Left lung (tissue), 10 donors: Measurements from ENCODE around the gene DHRSX. TPM values are rescaled to one million over a fixed set of nuclear protein-coding genes. Genes with fewer than 3 reads are reported as not detected.
"Not testable (repeated sequence)": the region's sequence is repeated elsewhere in the genome, so short reads cannot be mapped to it uniquely, and the experiment has no call there.

Experiments used
- ATAC-seq: fragments of 200-7000 bp; cut with Tn5 transposase; one replicate; pipeline ENCODE4 v1.9.1; 2020; ENCODE audit warnings: moderate library complexity
- DNase-seq, 4 donors: peaks; one replicate each; pipeline ENCODE4 v3.0.0-alpha.2; 2013 to 2020
- H3K27ac ChIP-seq, 2 donors: fragments of 200-600 bp; sonication (generic) in 1 of 2; one replicate each; pipeline versions ENCODE4 v1.5.0 to v1.8.0; 2020 to 2021
- H3K27me3 ChIP-seq, 2 donors: fragments of 200-600 bp; sonication (generic) in 1 of 2; one replicate each; pipeline versions ENCODE4 v1.5.0 to v1.8.0; 2020 to 2021
- H3K36me3 ChIP-seq, 2 donors: fragments of 200-600 bp; sonication (generic) in 1 of 2; one replicate each; pipeline versions ENCODE4 v1.5.0 to v1.8.0; 2020 to 2021
- H3K4me1 ChIP-seq, 2 donors: fragments of 200-600 bp; one replicate each; pipeline ENCODE4 v1.8.0; 2021
- H3K4me3 ChIP-seq, 2 donors: fragments of 200-600 bp; sonication (generic) in 1 of 2; one replicate each; pipeline versions ENCODE4 v1.5.0 to v1.8.0; 2020 to 2021; ENCODE audit warnings: mild to moderate bottlenecking in 1 of 2
- H3K9me3 ChIP-seq, 2 donors: fragments of 200-600 bp; sonication (generic) in 1 of 2; one replicate each; pipeline versions ENCODE4 v1.5.0 to v1.8.0; 2020 to 2021
- intact Hi-C, 2 donors: fragments of 100-400 bp; cut with DNase I; formaldehyde crosslinking; loops; one replicate each; pipeline versions ENCODE4 v1.11.2 to v1.14.2; 2022
- polyA plus RNA-seq, 6 donors: library from polyadenylated mRNA; unstranded; fragments of 120-200 nt; gene quantifications; one replicate each; pipeline ENCODE4 v1.2.1, GENCODE V29; 2013; ENCODE audit not compliant: insufficient read length in 6 of 6
- total RNA-seq, 2 donors: library from RNA; stranded (reverse); fragmentation: NEBNext Ultra II Directional; extraction: Animal tissue kit (Norgen Biotek cat#: 25700); gene quantifications; one replicate each; pipeline ENCODE4 v1.2.1, GENCODE V29; 2021
- TF ChIP-seq, protein P1 (sequence below), 2 donors: fragments of 200-600 bp; sonication (generic) in 1 of 2; IDR thresholded peaks; one replicate each; pipeline versions ENCODE4 v1.5.0 to v1.8.0; 2021; ENCODE audit warnings: antibody characterized with exemption in 2 of 2
- donor health status: DM: no; HTN: yes; CAD: no.
- donor health status: DM: no; HTN: no; CAD: no.

DHRSX gene
- total and polyA plus RNA-seq, 8 donors = 20.2 to 31.5 (median 26.8) TPM

DNA sequence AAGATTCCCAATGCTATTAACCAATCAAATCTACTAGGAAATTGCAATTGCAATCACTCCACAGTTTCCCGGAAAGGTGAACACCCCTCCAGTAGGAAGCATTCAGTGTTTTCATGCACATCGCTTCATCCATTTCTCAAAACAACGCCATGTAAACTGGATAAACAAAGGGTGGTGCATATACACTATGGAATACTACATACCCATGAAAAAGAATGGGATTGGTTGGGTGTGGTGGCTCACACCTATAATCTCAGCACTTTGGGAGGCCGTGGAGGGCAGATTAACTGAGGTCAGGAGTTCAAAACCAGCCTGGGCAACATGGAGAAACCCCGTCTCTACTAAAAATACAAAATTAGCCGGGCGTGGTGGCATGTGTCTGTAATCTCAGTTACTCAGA is 29.1 kb downstream of the DHRSX start:
- peak in 1 of 4 donors; percentile 6 for DNase-seq
- ATAC-seq = no peak
- no peaks in the 10 kb centered on the region for H3K36me3 ChIP-seq
- no peak overlapping the region for H3K4me3 ChIP-seq
- H3K4me1 ChIP-seq = no peaks in the 10 kb centered on the region
- no peaks in the 10 kb centered on the region for H3K9me3 ChIP-seq
- H3K27me3 ChIP-seq = no peaks in the 10 kb centered on the region
- TF ChIP-seq, protein P1, sequence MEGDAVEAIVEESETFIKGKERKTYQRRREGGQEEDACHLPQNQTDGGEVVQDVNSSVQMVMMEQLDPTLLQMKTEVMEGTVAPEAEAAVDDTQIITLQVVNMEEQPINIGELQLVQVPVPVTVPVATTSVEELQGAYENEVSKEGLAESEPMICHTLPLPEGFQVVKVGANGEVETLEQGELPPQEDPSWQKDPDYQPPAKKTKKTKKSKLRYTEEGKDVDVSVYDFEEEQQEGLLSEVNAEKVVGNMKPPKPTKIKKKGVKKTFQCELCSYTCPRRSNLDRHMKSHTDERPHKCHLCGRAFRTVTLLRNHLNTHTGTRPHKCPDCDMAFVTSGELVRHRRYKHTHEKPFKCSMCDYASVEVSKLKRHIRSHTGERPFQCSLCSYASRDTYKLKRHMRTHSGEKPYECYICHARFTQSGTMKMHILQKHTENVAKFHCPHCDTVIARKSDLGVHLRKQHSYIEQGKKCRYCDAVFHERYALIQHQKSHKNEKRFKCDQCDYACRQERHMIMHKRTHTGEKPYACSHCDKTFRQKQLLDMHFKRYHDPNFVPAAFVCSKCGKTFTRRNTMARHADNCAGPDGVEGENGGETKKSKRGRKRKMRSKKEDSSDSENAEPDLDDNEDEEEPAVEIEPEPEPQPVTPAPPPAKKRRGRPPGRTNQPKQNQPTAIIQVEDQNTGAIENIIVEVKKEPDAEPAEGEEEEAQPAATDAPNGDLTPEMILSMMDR (IDR thresholded peaks at IDR 0.05) = no peak
- intact Hi-C loops = no loop called here
- H3K27ac ChIP-seq = no peak overlapping the region

DNA sequence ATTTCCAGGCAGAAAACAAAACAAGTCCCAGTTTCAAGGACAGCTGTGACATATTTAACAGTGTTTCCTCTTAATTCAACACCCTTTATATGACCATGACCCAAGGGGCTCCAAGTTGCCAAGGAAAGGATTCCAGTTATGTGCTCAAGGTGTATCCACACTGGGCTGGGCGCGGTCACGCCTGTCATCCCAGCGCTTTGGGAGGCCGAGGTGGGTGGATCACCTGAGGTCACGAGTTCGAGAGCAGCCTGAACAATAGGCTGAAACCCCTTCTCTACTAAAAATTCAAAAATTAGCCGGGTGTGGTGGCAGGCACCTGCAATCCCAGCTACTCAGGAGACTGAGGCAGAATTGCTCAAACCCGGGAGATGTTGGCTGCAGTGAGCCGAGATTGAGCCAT is 29.6 kb downstream of the DHRSX start:
- DNase-seq = peak in 1 of 4 donors; percentile 11
- ATAC-seq, H3K4me3 ChIP-seq, H3K4me1 ChIP-seq, H3K27me3 ChIP-seq, H3K9me3 ChIP-seq, intact Hi-C loops, H3K27ac ChIP-seq, H3K36me3 ChIP-seq: not testable (repeated sequence)

DNA sequence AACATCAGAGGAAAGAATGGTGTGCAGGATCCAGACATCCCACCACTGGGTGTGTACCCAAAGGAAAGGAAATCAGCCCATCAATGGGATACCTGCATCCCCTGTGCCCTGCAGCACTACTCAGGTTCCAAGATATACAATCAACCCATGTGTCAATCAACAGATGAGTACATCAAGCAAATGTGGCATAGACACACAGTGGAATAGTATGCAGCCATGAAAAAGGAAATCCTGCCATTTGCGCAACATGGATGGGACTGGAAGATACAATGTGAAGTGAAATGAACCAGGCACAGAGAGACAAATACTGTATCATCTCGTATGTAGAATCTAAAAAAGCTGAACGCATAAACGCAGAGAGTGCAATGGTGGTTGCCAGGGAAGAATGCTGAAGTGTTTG is 30.9 kb downstream of the DHRSX start:
- H3K36me3 ChIP-seq, H3K27ac ChIP-seq, ATAC-seq, H3K9me3 ChIP-seq, H3K4me3 ChIP-seq, H3K27me3 ChIP-seq, H3K4me1 ChIP-seq, intact Hi-C loops: not testable (repeated sequence)
- peak in 1 of 4 donors; percentile 3 for DNase-seq

DNA sequence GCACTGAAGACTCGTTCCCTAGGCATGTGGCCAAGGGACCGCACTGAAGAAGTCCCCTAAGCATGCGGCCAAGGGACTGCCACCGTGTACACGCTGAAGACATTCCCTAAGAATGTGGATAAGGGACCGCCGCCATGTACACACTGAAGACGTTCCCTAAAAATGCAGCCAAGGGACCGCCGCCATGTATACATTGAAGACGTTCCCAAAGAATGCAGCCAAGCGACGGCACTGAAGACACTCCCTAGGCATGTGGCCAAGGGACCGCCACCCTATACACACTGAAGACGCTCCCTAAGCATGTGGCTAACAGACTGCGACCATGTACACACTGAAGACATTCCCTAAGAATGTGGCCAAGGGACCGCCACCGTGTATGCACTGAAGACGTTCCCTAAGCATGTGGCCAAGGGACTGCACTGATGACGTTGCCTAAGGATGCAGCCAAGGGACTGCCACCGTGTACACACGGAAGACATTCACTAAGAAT is 31.5 kb downstream of the DHRSX start:
- Histone ChIP-seq H3K36me3 (no peaks in the 10 kb centered on the region), H3K27me3 (no peaks in the 10 kb centered on the region), H3K27ac (no peak overlapping the region), H3K4me1 (no peaks in the 10 kb centered on the region), H3K4me3 (no peak overlapping the region), H3K9me3 (no peaks in the 10 kb centered on the region)
- DNase-seq (no peak), ATAC-seq (no peak)
- TF ChIP-seq, protein P1 (IDR thresholded peaks at IDR 0.05) = no peak
- intact Hi-C loops = no loop called here

DNA sequence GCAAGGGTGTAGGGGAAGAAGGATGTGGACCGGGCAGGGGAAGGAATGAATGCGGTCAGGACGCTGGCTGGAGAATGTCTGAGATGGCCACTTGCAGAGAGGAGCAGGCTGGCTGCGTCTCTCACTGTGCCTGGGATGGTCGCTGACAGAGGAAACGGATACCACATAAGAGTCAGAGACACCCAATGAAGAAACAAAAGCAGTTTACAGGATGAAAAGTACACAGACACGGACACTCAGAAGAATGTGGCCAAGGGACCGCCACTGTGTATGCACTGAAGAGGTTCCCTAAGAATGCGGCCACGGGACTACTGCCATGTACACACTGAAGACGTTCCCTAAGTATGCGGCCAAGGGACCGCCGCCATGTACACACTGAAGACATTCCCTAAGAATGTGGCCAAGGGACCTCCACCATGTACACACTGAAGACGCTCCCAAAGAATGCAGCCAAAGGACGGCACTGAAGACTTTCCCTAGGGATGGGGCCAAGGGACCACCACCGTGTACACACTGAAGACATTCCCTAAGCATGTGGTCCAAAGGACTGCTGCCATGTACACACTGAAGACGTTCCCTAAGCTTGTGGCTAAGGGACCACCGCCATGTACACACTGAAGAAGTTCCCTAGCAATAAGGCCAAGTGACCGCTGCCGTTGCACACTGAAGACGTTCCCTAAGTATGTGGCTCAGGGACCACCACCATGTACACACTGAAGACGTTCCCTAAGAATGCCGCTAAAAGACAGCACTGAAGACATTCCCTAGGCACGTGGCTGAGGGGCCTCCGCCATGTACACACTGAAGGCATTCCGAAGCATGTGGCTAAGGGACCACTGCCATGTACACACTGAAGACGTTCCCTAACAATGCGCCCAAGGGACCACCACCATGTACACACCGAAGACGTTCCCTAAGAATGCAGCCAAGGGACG is 32.2 kb downstream of the DHRSX start:
- Histone ChIP-seq H3K4me3 (no peak overlapping the region), H3K36me3 (no peaks in the 10 kb centered on the region), H3K9me3 (no peaks in the 10 kb centered on the region), H3K4me1 (no peaks in the 10 kb centered on the region), H3K27me3 (no peaks in the 10 kb centered on the region), H3K27ac (no peak overlapping the region)
- ATAC-seq = no peak
- TF ChIP-seq, protein P1 (IDR thresholded peaks at IDR 0.05) = no peak
- intact Hi-C loops = no loop called here
- DNase-seq = no peak

DNA sequence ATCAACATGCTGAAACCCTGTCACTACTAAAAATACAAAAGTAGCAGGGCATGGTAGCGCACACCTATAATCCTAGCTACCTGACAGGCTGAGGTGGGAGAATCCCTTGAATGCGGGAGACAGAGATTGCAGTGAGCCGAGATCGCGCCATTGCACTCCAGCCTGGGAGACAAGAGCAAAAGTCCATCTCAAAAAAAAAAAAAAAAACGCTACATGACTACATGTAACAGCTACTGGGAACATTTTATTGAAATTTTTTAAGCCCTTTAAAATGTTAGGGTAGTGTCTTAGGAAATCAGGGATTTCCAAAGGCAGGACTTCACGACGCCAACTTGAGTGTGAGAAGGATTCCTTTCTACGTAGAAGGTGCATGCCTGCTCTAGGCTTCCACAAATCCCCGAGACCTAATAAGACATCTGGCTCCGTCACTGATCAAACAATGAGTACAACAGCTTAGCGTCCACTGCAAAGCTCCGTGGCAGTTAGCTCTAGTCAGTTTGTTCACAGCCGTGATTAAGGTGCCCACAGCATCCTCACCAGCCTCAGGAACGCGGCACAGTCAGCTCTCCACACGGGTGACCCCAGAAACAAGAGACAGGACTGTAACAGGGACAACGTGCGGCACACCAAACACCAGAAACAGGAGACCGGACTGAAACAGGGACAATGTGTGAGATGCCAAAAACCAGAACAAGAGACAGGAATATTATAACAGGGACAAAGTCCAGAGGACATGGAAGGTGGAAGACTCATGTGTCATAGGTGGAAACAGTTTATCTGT is 33.7 kb downstream of the DHRSX start:
- DNase-seq = no peak
- no peak for ATAC-seq
- H3K9me3 ChIP-seq = no peaks in the 10 kb centered on the region
- intact Hi-C loops = no loop called here
- TF ChIP-seq, protein P1 (IDR thresholded peaks at IDR 0.05) = no peak
- no peaks in the 10 kb centered on the region for H3K36me3 ChIP-seq
- no peak overlapping the region for H3K27ac ChIP-seq
- H3K27me3 ChIP-seq = no peaks in the 10 kb centered on the region
- H3K4me3 ChIP-seq = no peak overlapping the region
- no peaks in the 10 kb centered on the region for H3K4me1 ChIP-seq
